ENCODE data around the gene PEX26. TPM values are rescaled to one million over a fixed set of nuclear protein-coding genes. Genes with fewer than 3 reads are reported as not detected.
A peak's percentile ranks its signal among the peaks of the same experiment; 100 is the strongest.
"Not testable (repeated sequence)": the region's sequence is repeated elsewhere in the genome, so short reads cannot be mapped to it uniquely, and the experiment has no call there.

PEX26 gene
- total RNA-seq, 1 donor from 2014 or later, result 34.4 TPM

GRCh38 chr22:18133452-18133851 is 55.7 kb downstream of the PEX26 start:
- DNase-seq (ENCODE audit: low spot score), result no peak
- no peaks in the 10 kb centered on the region for H3K27me3 Mint-ChIP-seq (ENCODE audit: low read depth)
- no peak overlapping the region for H3K4me3 Mint-ChIP-seq (ENCODE audit: unreplicated experiment)
- H3K36me3 Mint-ChIP-seq (ENCODE audit: low read depth), result peaks cover 5% of the 10 kb centered on the region
- no peaks in the 10 kb centered on the region for H3K4me1 Mint-ChIP-seq (ENCODE audit: low read depth)
- TF ChIP-seq CTCF (IDR thresholded peaks at IDR 0.05), result no peak
- no peaks in the 10 kb centered on the region for H3K9me3 Mint-ChIP-seq (ENCODE audit: low read depth)
- H3K27ac Mint-ChIP-seq (ENCODE audit: unreplicated experiment), result no peak overlapping the region

GRCh38 chr22:18136563-18137320 is 59.0 kb downstream of the PEX26 start:
- Mint-ChIP-seq H3K27me3 (ENCODE audit: low read depth) (no peaks in the 10 kb centered on the region), H3K9me3 (ENCODE audit: low read depth) (no peaks in the 10 kb centered on the region), H3K36me3 (ENCODE audit: low read depth) (peaks cover 3% of the 10 kb centered on the region), H3K4me1 (ENCODE audit: low read depth) (peaks cover 7% of the 10 kb centered on the region), H3K27ac (ENCODE audit: unreplicated experiment) (no peak overlapping the region), H3K4me3 (ENCODE audit: unreplicated experiment) (no peak overlapping the region)
- TF ChIP-seq CTCF (IDR thresholded peaks at IDR 0.05), result no peak
- peak; percentile 88 for DNase-seq (ENCODE audit: low spot score)

GRCh38 chr22:18141004-18141403 is 63.2 kb downstream of the PEX26 start:
- H3K4me3 Mint-ChIP-seq (ENCODE audit: unreplicated experiment); DNase-seq (ENCODE audit: low spot score); H3K4me1 Mint-ChIP-seq (ENCODE audit: low read depth); H3K27ac Mint-ChIP-seq (ENCODE audit: unreplicated experiment); H3K36me3 Mint-ChIP-seq (ENCODE audit: low read depth); H3K9me3 Mint-ChIP-seq (ENCODE audit: low read depth); H3K27me3 Mint-ChIP-seq (ENCODE audit: low read depth): not testable (repeated sequence)

GRCh38 chr22:18144105-18144504 is 66.3 kb downstream of the PEX26 start:
- H3K27me3 Mint-ChIP-seq (ENCODE audit: low read depth), result no peaks in the 10 kb centered on the region
- peaks cover 7% of the 10 kb centered on the region for H3K4me1 Mint-ChIP-seq (ENCODE audit: low read depth)
- H3K27ac Mint-ChIP-seq (ENCODE audit: unreplicated experiment), result no peak overlapping the region
- H3K9me3 Mint-ChIP-seq (ENCODE audit: low read depth), result no peaks in the 10 kb centered on the region
- TF ChIP-seq CTCF (IDR thresholded peaks at IDR 0.05), result no peak
- H3K36me3 Mint-ChIP-seq (ENCODE audit: low read depth), result peaks cover 5% of the 10 kb centered on the region
- no peak for DNase-seq (ENCODE audit: low spot score)
- H3K4me3 Mint-ChIP-seq (ENCODE audit: unreplicated experiment), result no peak overlapping the region

- Mint-ChIP-seq H3K36me3 (ENCODE audit: low read depth) (peaks cover 5% of the 10 kb centered on the region), H3K4me3 (ENCODE audit: unreplicated experiment) (no peak overlapping the region), H3K4me1 (ENCODE audit: low read depth) (peaks cover 8% of the 10 kb centered on the region), H3K9me3 (ENCODE audit: low read depth) (no peaks in the 10 kb centered on the region), H3K27ac (ENCODE audit: unreplicated experiment) (no peak overlapping the region), H3K27me3 (ENCODE audit: low read depth) (no peaks in the 10 kb centered on the region)
- TF ChIP-seq CTCF (IDR thresholded peaks at IDR 0.05), result no peak
- no peak for DNase-seq (ENCODE audit: low spot score)
Observed at GRCh38 chr22:18145676-18146388, 68.0 kb downstream of the PEX26 start.
